G401.6 (cell line): ENCODE measurements around the gene CUL4B.
A peak's percentile ranks its signal among the peaks of the same experiment; 100 is the strongest.
"Not testable (repeated sequence)": the region's sequence is repeated elsewhere in the genome, so short reads cannot be mapped to it uniquely, and the experiment has no call there.

Experiments
- FAIRE-seq: peaks from 2 replicates; lab custom pipeline; 2012; peaks lifted over from hg19 to GRCh38; lab: Jason Lieb, UNC

The CUL4B gene

GRCh38 chrX:120522820-120523219 lies 37.9 kb downstream of the CUL4B start:
- FAIRE-seq, result no peak

- no peak for FAIRE-seq
Observed at GRCh38 chrX:120517936-120518335, 42.8 kb downstream of the CUL4B start.

- FAIRE-seq, result peak; percentile 17
Observed at GRCh38 chrX:120514236-120514635, 46.5 kb downstream of the CUL4B start.

DNA sequence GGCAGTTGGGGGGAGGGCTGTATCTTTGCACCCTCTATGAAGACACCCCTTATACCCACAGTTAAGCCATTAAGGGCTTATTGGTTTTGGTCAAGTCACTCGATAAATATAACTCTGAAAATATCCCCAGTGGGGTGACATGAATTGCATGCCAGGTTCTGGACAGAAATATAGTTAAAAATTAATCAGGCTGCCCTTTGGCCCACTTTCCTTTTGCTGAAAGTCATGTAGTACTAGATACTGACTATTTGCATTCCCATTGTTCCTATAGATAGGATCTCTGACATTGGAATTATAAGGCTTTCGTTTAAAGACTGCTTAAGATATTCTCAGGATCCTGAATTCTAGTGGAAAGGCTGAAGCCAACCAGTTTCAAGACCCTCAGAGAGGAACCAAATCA lies 48.1 kb downstream of the CUL4B start:
- no peak for FAIRE-seq

- no peak for FAIRE-seq
Observed at GRCh38 chrX:120512222-120512621, 48.5 kb downstream of the CUL4B start.

- FAIRE-seq, result no peak
Observed at GRCh38 chrX:120504569-120504968, 56.2 kb downstream of the CUL4B start.

DNA sequence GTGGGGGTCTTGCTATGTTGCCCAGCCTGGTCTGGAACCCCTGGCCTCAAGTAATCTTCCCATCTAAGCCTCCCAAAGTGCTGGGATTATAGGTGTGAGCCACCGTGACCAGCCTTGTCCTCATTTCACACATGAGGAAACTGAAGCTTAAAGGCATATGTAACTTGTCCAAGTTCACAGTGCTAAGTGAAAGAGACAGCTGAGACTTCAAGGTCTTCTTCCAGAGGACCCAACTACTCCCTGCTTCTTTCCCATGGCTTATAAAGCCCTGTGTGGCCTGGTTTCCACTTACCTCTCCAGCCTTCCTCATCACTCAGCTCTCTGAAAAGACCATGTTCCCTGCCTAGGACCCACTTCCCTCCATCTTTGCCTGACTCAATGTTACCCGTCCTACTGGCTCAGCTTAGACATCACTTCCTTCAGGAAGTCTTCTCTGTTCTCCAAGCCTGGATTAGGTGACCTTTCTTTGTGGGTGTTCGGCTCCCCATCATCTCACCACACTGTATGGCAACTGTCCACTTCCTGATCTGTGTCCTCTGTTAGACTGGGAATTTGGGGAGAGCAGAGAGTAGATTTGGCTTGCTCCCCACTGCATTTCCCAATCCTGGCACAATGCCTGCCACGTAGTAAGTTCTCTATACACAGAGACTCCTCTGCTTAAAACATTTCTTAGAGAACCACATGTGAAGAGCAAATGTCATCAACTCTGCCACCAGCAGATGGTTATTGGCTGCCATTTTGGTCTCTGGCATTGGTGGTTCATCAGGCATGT lies 61.3 kb downstream of the CUL4B start:
- FAIRE-seq, result no peak

DNA sequence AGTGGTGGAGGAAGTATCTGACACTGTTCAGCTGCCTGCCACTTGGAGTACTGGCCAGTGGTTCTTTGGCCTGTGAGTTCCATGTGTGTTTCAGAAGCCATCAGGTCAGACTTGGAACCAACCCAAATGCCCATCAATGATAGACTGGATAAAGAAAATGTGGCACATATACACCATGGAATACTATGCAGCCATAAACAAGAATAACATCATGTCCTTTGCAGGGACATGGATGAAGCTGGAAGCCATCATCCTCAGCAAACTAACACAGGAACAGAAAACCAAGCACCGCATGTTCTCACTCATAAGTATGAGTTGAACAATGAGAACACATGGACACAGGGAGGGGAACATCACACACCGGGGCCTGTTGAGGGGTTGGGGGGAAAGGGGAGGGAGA lies 70.6 kb downstream of the CUL4B start:
- not testable (repeated sequence) for FAIRE-seq

DNA sequence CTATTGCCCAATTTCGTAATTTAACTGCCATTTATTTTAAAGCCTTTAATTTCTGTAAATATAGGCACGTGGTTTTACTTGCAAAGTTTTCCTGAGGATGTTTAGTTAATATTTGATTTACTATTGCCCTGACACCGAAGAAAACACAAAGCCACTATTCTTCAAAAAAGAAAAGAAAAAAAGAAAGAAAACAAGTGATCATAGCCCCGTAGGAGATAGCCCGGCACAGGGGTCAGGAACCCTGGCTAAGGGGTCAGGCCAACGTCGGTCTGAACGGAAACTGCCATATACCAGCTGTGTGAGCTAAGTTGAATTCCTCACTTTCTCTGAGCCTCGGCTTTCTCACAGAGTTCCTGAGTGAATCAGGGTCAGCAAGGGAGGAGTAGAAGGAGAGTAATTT lies 74.0 kb downstream of the CUL4B start:
- FAIRE-seq, result no peak

GRCh38 chrX:120485638-120486520 lies 74.9 kb downstream of the CUL4B start:
- FAIRE-seq, result peak; percentile 91

- FAIRE-seq, result no peak
Observed at GRCh38 chrX:120485315-120485637, 75.5 kb downstream of the CUL4B start.

DNA sequence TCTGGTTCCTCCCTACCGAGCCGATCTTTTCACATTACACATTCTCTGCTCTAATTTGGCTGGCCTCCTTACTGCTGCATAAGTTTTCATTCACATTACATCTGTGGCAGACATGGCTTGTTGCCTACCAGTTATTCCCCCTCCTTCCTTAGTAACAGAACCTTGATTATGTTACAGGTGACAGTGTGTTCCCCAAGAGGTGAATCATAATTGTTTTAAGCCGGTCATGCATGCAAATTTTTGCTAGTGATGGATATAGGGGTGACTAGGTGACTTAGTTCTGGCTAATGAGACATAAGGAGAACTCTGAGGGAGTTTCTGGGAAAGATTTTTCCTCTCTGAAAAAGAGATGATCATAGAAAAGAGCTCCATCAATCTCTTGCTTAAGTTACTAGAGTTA lies 83.3 kb downstream of the CUL4B start:
- FAIRE-seq, result no peak

- FAIRE-seq, result no peak
Observed at GRCh38 chrX:120476714-120477113, 84.0 kb downstream of the CUL4B start.

GRCh38 chrX:120475447-120475846 lies 85.3 kb downstream of the CUL4B start:
- peak; percentile 88 for FAIRE-seq
